GM18861 (cell line): ENCODE data around the gene EIF4E3.

ENCODE experiments used
- ATAC-seq: cut with Tn5 transposase; IDR thresholded peaks from one replicate; pipeline ENCODE4 v1.9.1; 2021; ENCODE audit not compliant: unreplicated experiment

EIF4E3 gene

DNA sequence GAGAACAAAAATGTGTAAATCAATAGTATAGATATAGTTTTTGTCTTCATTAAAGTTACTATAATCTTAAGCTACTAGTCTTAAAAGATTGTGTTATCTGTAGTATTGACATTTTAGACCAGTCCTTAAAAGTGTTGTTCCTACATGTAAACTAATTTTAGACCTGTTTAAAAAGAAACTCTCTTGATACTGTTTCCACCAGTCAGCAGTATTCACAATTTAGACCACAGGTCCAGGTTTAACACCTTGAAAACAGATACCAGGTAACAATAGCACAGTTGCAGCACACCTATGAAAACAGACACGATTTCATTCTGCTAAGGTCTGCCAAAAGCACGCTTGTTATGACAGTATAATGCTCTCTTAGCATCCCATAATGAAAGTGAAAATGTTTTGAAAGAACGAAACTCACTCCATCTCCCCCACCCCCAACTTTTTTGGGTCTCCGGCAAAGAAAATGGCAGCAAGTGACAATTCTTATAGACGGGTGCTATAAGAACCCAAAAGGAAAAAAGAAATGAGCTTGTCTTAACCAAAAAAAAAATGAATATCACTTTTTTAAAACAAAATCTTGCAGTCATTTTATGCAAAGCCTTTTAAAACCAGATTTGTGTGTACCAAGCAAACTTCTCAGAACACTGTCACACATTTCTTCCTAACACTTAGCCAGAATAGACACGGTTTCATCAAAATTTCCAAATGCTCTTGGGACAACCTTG lies 1.6 kb downstream of the EIF4E3 start:
- ATAC-seq = peak; percentile 44

DNA sequence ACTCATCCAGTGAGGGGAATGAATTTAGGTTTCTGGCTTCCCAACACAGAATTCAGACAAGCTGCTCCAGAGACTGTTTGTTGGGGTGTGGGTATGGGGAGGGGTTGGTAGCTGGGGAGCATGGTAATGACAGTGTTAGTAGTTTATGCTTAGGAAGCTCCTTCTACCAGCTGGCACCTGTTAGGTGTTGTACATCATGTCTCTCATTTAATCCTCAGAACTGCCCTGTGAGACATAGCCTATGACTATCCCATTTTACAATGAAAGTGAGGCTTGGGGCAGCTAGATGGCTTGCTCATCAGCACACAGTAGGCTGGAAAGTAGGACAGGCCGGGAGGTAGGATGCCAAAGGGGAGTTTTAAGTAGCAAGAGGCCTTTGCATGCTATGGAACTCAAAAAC lies 2.5 kb downstream of the EIF4E3 start:
- no peak for ATAC-seq

DNA sequence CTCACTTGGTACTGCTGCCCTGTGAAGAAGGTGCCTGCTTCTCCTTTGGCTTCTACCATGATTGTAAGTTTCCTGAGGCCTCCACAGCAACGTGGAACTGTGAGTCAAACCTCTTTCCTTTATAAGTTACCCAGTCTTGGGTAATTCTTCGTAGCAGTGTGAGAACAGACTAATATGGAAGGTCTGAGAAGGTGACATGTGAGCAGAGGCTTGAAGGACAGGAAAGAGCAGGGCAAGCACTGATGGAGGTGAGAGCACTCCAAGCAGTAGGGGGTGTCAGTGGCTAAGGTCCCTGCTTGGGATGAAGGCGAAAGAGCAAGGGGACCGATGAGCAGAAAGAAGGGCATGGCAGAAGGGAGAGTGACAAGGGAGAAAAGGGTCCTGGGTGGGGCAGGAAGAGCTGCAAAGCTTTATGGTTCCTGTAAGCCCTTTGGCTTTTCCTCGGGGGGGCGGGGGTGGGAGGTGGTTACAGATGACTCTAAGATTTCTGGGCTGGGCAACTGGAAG lies 3.5 kb downstream of the EIF4E3 start:
- no peak for ATAC-seq

DNA sequence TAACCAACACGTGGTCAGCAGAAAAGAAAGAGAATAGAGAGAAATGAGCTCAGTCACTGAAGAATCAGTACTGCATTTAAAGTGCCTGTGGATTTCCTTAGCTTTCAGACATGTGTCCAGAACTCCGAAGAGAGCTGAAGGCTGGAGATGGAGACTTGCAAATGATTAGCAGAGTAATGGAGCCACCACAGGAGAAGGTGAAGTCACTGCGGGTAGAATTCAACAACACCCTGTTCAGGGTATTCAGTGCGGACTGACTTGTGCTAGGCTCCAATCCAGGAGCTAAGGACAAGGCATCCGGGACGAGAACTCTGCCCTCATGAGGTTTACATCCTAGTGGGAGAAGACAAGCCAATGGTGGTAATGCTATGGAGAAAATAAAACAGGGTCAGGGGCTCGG lies 4.2 kb downstream of the EIF4E3 start:
- no peak for ATAC-seq

DNA sequence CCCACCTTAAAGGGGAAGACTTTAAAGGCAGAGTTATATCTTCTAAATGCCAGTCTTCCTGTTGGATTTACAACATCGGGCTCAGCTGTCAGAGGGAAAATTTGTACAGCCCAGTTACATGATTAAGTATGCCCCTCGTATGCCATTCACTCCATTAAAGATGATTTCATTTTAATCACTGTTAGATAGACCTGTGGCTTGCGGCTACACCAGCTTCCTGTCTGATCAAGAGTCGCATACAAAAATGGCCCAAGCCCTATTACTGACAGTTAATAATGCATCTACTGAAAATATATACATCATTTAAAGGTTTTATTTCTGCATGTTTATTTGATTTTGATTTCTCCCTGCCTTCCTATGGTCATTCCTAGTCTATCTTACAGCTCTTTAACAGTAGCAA lies 7.1 kb downstream of the EIF4E3 start:
- no peak for ATAC-seq

DNA sequence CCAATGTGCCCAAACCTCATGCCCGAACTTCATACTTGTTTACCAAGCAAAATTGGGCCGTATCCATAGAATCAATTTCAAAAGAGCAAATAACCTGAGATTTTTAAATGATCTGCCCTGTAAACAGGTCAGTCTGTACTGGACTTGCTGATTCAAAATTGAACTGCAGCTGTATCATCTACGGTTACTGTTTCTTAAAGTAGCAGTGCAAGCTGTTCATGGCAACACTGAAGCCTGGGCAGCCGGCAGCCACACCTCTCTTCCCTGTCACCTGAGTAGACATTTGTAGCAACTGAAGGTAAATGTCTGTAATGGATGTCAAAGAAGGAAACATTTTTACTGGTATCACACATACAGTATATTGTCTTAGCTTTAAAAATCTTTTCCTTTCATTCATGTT lies 10.6 kb downstream of the EIF4E3 start:
- ATAC-seq = no peak

DNA sequence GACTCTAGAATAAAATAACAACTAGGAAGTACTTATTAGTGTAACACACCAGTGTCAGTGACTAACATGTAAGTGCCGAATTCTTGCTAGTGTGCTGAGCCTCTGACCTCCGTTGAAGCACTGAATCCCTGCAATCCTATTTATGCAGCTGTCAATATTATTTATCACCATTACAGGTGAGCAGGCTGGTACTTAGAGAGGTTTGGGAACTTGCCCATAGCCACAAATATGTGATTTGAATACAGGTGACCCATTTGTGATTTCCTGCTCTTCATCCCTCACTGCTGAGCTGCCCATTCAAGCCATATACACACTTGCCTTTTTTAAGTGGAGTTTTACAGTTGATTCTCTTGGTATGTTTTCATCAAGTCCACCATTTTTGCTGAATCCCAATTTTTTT lies 12.2 kb downstream of the EIF4E3 start:
- no peak for ATAC-seq

DNA sequence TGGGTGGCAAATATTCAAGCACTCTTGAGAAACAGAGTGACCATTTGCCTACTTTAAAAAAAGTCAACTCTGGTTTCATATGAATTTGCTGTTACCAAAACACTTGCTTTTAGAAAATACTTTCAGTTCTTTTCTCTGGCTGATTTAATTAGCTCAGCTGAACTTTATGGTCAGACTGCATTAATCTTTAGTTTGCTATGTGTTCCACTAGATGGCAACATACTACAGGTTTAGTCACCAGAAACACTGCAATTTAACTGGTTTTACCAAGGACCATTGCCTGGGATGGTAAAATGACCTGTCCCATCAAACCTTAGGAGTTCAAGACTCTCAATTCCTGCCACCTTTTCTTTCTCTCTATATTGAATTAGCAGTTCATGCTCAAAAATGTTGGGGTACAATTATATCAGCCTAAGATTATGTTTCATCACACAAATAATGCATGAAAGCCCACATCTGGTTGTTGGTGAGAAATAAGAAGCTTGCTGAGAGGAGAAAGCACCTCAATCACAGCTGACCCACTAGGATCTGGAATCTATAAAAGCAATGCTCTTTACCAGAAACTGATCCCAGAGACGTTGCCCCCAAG lies 14.2 kb downstream of the EIF4E3 start:
- peak; percentile 90 for ATAC-seq

DNA sequence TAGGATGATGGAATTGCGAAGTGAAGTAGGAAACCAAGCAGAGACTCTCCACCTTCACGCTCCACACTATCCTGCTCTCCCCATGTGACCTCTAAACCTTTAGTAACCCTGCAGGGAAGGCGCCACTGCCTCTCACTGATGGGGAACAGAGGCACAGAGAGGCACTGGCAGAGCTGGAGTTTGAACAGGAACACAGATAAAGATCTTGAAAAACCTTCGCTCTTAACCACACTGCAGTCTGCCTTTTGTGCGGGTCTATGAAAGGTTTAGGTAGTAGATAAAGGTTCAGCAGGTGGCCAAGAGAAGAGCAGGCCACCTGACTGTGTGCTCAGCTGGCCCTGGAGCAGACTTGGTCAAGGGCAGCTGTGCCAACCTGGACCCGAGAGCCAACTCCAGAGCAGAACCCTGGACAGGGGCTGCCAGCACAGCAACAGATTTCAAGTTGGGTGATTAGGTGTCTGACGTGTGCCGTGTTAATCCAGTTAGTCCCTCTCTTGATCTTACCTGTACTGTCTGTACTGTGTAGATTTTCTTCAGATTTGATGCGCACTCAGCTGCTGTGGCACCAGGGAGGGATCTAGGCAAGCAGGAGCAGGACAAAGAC lies 15.2 kb downstream of the EIF4E3 start:
- ATAC-seq = no peak

DNA sequence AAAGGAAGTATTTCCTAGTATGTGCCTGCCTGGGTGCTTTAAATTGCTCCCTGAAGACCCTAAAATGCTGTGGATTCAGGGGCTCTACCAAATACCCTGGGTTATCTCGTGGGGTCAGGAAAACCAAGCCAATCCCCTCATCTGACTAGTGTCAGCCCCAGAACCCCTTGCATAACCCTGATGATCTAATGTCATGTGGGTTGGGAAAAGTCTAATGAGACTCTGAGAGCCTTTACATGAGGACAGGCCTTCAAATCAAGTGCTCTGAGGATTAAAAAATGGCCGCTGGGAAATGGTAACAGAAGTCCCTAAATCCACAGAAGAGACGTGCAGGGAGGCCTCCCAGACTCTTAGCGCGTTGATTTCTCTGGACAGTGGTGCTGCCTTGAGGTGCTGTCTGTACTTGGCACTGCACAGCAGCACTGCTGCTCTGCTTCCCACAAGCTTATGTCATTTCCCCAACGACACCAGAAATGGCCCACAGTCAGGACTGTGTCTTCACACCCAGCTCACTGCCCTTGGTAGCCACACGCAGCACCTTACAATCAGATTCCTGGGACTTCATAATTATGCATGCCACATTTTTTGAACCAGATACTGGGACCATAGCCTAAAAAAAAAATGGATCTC lies 16.6 kb downstream of the EIF4E3 start:
- no peak for ATAC-seq

DNA sequence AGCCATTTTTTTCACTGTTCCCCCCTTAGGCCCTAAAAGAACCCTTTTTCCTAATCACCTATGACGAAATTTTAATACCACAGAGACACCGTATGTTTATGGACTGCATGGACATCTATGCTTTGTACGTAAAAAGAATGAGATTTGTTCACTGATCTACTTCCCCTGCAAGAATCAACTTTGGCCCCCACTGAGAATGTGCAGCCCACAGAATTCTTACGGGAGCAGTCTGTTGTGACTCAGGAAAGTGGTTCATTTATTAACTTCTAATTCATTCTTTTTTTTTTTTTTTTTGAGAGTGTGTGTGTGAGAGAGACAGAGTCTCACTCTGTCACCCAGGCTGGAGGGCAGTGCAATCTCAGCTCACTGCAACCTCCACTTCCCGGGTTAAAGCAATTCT lies 17.6 kb downstream of the EIF4E3 start:
- no peak for ATAC-seq

DNA sequence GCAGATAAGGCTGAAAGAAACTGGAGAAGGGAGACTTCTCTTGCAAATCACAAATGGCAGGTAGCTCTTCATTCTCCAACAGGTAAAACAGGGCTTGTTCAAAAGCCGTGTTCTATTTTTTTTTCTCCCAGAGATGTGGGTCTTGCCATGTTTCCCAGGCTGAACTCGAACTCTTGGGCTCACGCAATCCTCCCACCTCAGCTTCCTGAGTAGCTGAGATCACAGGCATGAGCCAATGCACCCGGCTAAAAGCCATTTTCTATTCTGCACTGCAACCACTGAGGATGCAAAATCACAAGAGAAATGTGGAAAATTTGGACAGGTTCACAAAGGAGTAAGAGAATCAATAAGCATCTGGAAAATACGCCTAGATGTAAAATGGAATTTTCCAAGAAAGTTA lies 19.5 kb downstream of the EIF4E3 start:
- no peak for ATAC-seq

DNA sequence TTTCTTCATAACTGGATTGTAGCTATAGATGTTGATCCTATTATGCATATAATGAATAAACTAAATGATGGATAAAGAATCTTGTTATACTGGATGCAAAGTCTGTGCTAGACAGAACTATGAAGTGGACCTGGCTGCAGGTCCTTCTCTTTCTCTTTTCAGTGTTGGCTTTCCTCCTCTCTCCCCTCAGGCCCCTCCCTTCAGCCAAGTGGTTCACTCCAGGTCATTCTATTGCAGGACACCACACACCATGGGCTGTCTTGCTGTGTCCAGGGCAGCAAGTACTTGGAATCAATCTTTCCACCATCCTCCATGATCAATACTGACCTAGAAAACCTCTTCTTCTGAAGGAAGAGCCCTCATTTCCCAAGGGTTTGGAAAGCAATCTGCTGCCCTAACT lies 20.3 kb downstream of the EIF4E3 start:
- no peak for ATAC-seq

DNA sequence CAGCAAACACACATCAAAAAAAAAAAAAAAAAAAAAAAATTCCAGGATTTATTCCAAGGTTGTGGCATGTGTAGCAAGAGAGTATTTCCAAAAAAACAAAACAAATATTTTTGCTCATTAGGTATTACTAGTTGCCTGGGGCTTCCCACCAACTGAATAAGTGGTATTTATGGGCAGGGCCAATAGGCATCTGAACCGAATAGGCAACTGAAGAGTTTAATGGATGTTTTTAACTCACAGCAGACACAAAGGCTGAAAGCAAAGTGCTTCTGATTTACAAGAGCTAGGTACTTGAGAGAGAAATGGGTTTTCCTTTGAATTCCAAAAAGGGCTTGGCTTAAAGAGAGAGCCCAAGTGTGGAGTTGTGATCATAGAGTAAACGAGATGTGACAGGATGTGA lies 21.4 kb downstream of the EIF4E3 start:
- ATAC-seq = no peak

DNA sequence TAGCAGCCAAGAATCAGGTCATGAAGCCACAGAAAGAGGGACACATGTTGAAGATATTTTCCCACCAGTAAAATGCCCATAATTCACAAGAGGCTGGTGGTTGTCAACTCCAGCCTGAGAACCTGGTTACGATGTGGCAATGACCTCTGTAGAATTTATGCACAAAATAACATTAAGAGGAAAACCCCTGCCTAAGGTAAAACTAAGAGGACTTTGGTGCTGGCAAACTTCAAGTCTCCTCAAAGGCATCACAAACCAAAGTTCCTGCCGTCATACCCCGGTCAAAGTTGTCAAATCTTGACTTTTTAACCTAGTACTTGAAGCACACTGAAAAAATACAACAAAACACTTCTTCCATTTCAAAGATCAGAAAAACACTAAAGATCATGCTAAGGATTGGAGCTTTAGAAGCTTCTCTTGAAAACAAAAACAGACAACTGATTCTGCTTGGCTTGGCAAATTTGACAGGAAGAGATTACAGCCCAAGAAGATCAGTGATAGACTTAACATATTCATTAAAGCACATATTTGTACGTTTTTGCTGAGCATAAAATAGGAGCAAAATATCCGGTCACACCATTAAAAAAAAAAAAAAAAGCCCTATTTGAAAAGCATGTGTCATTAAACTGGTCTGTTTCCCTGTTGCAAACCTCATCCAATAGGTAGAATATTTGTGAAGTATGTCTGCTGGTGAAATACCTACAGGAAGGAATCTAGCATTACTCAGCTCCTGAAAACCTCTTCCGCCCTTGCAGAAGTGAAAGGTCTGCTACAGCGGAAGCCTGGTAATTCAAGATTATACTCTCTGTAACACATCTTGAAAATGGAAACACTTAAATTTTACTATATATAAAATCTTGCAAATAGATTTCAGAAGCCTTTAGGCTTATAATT lies 22.8 kb downstream of the EIF4E3 start:
- ATAC-seq = no peak

DNA sequence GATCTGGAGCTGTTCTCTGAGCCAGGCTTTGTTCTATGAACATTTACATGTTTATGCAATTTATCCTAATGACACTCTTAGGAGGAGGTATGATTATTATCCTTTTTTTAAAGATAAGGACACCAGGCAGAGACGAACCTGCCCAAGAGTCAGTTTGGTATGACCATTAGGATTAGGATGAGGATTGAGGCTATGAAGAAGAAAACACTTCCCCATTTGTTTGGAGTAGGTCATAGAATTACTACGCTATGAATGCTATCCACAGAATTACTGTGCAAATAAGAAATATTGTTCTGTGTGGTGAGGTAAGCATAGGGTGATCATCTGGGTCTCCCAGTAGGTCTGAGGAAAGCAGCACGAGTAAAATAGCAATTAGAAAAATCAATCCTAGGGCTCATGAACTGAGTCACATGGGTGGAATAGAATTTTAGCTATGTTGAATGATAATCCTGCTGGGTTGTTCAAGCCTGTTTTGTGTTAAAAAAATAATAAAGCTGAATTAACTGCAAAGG lies 23.9 kb downstream of the EIF4E3 start:
- ATAC-seq = no peak

DNA sequence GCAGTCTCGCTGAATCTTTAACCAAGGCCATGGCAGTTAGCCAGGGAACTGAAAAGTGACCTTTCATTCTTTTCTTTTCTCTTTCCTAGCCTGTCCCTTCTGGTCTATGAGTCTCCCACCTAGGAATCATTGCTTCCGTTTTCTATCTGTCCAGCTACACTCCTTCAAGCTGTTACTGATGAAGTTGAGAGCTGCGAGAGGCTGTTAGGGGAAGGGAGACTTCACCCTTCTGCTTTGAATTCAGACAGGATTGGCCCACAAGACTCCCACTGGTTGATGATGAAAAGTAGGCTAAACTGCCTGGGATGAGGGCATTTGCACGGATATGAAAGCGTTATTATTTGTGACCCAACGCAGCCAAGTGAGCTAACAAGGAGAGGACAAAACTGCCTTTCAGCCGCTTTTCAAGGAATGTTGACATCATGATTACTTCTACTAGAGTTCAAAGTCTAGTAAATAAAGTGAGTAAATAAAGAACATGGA lies 30.2 kb downstream of the EIF4E3 start:
- ATAC-seq = no peak

DNA sequence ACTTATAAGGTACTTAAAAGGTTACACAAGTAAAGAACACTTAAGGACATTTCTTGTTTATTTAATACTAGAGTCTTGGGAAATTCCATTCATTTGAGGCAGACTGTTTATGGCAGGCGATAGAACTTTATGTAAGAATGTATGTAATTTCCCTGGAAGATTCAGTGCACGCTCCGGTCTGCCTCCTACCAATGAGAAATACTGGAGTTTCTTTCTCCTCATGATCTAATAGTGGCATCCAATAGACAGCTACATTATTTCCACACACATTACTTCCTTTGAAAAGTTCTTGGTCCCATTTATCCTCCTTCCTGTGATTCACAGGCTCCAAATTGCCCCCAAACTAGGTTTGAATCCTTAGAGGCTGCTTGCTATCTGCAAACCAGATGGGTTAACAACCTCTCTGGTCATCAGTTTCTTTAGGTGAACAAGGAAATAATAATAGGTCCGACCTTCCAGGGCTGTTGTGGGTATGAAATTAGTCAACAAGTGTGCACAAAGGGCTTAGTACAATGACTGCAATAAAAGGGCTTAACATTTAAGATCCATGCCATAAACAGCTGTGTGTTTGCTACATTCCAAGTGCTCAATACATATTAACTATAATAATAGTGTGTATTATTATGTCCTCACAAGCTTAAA lies 30.7 kb downstream of the EIF4E3 start:
- ATAC-seq = no peak

DNA sequence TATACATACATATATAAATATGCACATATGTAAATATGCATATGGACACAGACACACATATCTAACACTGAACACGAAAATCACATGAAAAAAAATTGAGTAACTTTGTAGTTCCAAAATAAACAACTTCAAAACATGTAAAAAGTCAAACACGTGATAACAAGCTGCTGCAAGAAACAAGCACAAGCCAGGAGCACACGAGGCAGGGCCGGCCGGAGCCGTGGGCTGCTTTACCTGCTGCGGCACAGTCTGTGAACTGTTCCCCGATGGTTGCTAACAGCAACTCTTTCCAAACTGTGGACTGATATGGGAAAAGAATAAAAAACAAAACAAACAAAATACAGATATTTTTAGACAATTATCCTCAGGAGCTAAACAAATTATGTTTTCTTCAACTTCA lies 31.6 kb downstream of the EIF4E3 start:
- ATAC-seq = no peak

DNA sequence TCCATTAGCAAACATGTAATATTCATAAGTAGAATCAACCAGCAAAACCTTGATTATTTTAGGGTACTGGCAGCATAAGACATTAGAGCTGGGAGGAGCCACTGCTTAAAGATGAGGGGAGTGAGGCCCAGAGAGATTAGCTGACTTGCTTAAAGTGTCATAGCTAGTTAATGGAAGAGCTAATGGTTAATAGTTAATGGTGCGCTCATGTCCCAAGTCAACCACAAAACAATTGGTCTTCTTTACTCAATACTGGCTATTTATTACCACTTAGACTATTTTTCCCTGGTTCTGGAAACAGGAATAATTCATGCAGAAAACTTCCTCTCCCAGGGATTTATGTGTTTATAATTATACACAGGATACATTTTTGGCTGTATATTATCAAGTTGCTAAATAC lies 33.1 kb downstream of the EIF4E3 start:
- ATAC-seq = no peak
